IMR-90 (cell line): ENCODE measurements around the gene STIM1. TPM values are rescaled to one million over a fixed set of nuclear protein-coding genes. Genes with fewer than 3 reads are reported as not detected.
A peak's percentile ranks its signal among the peaks of the same experiment; 100 is the strongest.

Experiments
- ATAC-seq: fragments of 200-7000 bp; cut with Tn5 transposase; 2 replicates; pipeline ENCODE4 v1.9.1; 2020; ENCODE audit warnings: low read depth, mild to moderate bottlenecking, moderate library complexity
- BruUV-seq: library from RNA; stranded (reverse); fragments of 400-500 nt; replicated peaks from 2 replicates; lab custom pipeline; 2021; lab: Mats Ljungman, UMichigan
- CTCF ChIA-PET: fragments of 300-600 bp; formaldehyde crosslinking; extraction: SDS; loops from one replicate; lab custom pipeline; 2021; ENCODE audit warnings: antibody characterized with exemption; lab: Yijun Ruan, JAX
- POLR2A ChIA-PET: fragments of 300-600 bp; sonication (Branson Sonifier 250); formaldehyde crosslinking; loops from one replicate; lab custom pipeline; 2022; ENCODE audit warnings: antibody characterized with exemption; ENCODE audit not compliant: unreplicated experiment; lab: Charles Lee
- DNase-seq: peaks from one replicate; pipeline ENCODE4 v3.0.0; 2013
- H2AFZ ChIP-seq: replicated peaks from 2 replicates; pipeline ENCODE3; 2013; ENCODE audit warnings: low read length, mild to moderate bottlenecking; ENCODE audit not compliant: poor library complexity
- H2AK5ac ChIP-seq: 2 replicates; pipeline ENCODE4 v1.6.1; 2013; ENCODE audit warnings: low read depth, low read length, inconsistent platforms
- H2AK9ac ChIP-seq: replicated peaks from 2 replicates; pipeline ENCODE3; 2013; ENCODE audit warnings: mild to moderate bottlenecking, low read depth, low read length, moderate library complexity; ENCODE audit not compliant: poor library complexity
- H2BK120ac ChIP-seq: 2 replicates; pipeline ENCODE4 v1.6.1; 2013; ENCODE audit warnings: low read depth, low read length, inconsistent platforms
- H2BK15ac ChIP-seq: 3 replicates; pipeline ENCODE4 v1.6.1; 2013; ENCODE audit warnings: low read depth, low read length, inconsistent platforms
- H2BK20ac ChIP-seq: 2 replicates; pipeline ENCODE4 v1.6.1; 2013; ENCODE audit warnings: low read depth, mild to moderate bottlenecking, inconsistent platforms, low read length, moderate library complexity
- H2BK5ac ChIP-seq: 2 replicates; pipeline ENCODE4 v1.6.1; 2013; ENCODE audit warnings: mild to moderate bottlenecking, low read depth, low read length, inconsistent platforms; ENCODE audit not compliant: poor library complexity, severe bottlenecking
- H3K14ac ChIP-seq: replicated peaks from 2 replicates; pipeline ENCODE4 v1.6.1; 2013; ENCODE audit warnings: low read depth, low read length, inconsistent platforms
- H3K18ac ChIP-seq: 2 replicates; pipeline ENCODE4 v1.6.1; 2013; ENCODE audit warnings: low read depth, low read length, control low read depth
- H3K23ac ChIP-seq: 2 replicates; pipeline ENCODE4 v1.6.1; 2013; ENCODE audit warnings: low read depth, low read length, inconsistent platforms
- H3K27ac ChIP-seq: 2 replicates; pipeline ENCODE4 v1.5.1; 2013; ENCODE audit warnings: mild to moderate bottlenecking, control low read depth, low read length; ENCODE audit not compliant: insufficient read depth
- H3K27me3 ChIP-seq: 2 replicates; pipeline ENCODE4 v1.6.1; 2013; ENCODE audit warnings: low read length; ENCODE audit not compliant: control insufficient read depth, insufficient read depth
- H3K36me3 ChIP-seq: 2 replicates; pipeline ENCODE4 v1.6.1; 2013; ENCODE audit warnings: low read length, mixed read lengths; ENCODE audit not compliant: control insufficient read depth, insufficient read depth
- H3K4ac ChIP-seq: 2 replicates; pipeline ENCODE4 v1.6.1; 2013; ENCODE audit warnings: low read depth, low read length, inconsistent platforms
- H3K4me1 ChIP-seq: 2 replicates; pipeline ENCODE4 v1.6.1; 2013; ENCODE audit warnings: low read length, mixed read lengths; ENCODE audit not compliant: control insufficient read depth, insufficient read depth
- H3K4me2 ChIP-seq: 2 replicates; pipeline ENCODE4 v1.6.1; 2013; ENCODE audit warnings: low read depth, mild to moderate bottlenecking, control low read depth, low read length, moderate library complexity
- H3K4me3 ChIP-seq: 2 replicates; pipeline ENCODE4 v1.5.1; 2013; ENCODE audit warnings: low read depth, mild to moderate bottlenecking, control low read depth, low read length, moderate library complexity; ENCODE audit not compliant: insufficient read depth
- H3K56ac ChIP-seq: 2 replicates; pipeline ENCODE4 v1.6.1; 2013; ENCODE audit warnings: low read length, inconsistent platforms; ENCODE audit not compliant: insufficient read depth; ENCODE audit errors: extremely low read depth
- H3K79me1 ChIP-seq, 2 experiments: 2 replicates each; pipeline ENCODE4 v1.6.1; 2013; ENCODE audit warnings: low read length in 2 of 2, inconsistent platforms in 1 of 2, low read depth in 1 of 2
- H3K9ac ChIP-seq: 2 replicates; pipeline ENCODE4 v1.6.1; 2013; ENCODE audit warnings: low read depth, low read length, control low read depth
- H3K9me1 ChIP-seq: 2 replicates; pipeline ENCODE4 v1.6.1; 2013; ENCODE audit warnings: low read length, inconsistent platforms; ENCODE audit not compliant: insufficient read depth
- H3K9me3 ChIP-seq: 2 replicates; pipeline ENCODE4 v1.6.1; 2013; ENCODE audit warnings: low read length; ENCODE audit not compliant: control insufficient read depth, insufficient read depth
- H4K20me1 ChIP-seq: 2 replicates; pipeline ENCODE4 v1.6.1; 2013; ENCODE audit warnings: low read length, inconsistent platforms; ENCODE audit not compliant: insufficient read depth
- H4K5ac ChIP-seq: 2 replicates; pipeline ENCODE4 v1.6.1; 2013; ENCODE audit warnings: mild to moderate bottlenecking, low read depth, low read length, control low read depth
- H4K8ac ChIP-seq, 2 experiments: 2 replicates each; pipeline ENCODE4 v1.6.1; 2013; ENCODE audit warnings: low read depth in 2 of 2, low read length in 2 of 2, control low read depth in 1 of 2, inconsistent platforms in 1 of 2
- H4K91ac ChIP-seq: 2 replicates; pipeline ENCODE4 v1.6.1; 2013; ENCODE audit warnings: low read depth, low read length, inconsistent platforms; ENCODE audit not compliant: insufficient read depth
- MAFK ChIP-seq: IDR thresholded peaks from 2 replicates; pipeline ENCODE4 v1.6.1; 2012; ENCODE audit warnings: low read depth, low read length, improper control_type of control experiment
- NFE2L2 ChIP-seq: fragments of 150-350 bp; IDR thresholded peaks from 2 replicates; pipeline ENCODE4 v1.6.1; 2016; ENCODE audit warnings: low read depth, mild to moderate bottlenecking, low read length
- WGBS, 2 experiments: methylation state at CpG; one replicate each; pipeline versions ENCODE4 v1.1.5 to v1.1.7; 2013; ENCODE audit warnings: missing lambda C conversion rate in 2 of 2; ENCODE audit not compliant: insufficient read length in 1 of 2; ENCODE audit errors: extremely low coverage in 2 of 2; 5-methylcytosine and 5-hydroxymethylcytosine counted together
- dilution Hi-C: fragments of 300-500 bp; cut with HindIII; formaldehyde crosslinking; loops from one replicate; pipeline ENCODE4 v1.14.3; 2018; ENCODE audit warnings: low sequenced_read_pairs; ENCODE audit not compliant: unreplicated experiment
- in situ Hi-C: fragments of 300-500 bp; cut with MboI; formaldehyde crosslinking; loops from 3 replicates; pipeline ENCODE4 v1.14.3; 2019; ENCODE audit warnings: low sequenced_read_pairs, inconsistent platforms, mixed read lengths
- intact Hi-C: fragments of 100-400 bp; cut with micrococcal nuclease; formaldehyde crosslinking; loops from 2 replicates; pipeline ENCODE4 v1.10.0; 2022
- polyA plus RNA-seq, 3 experiments: library from polyadenylated mRNA; depleted of rRNA; stranded (reverse); fragments of >200 nt; gene quantifications; 2 replicates each; pipeline ENCODE4 v1.2.3, GENCODE V29; 2012; ENCODE audit warnings: low replicate concordance in 1 of 3
- total RNA-seq: library from RNA; depleted of rRNA; stranded (reverse); fragments of >200 nt; gene quantifications from 2 replicates; pipeline ENCODE4 v1.2.3, GENCODE V29; 2012

STIM1 gene
- total and polyA plus RNA-seq, 2 of the 4 experiments (the other 2 are of a cell fraction), result 17.9 to 23.0 TPM

DNA sequence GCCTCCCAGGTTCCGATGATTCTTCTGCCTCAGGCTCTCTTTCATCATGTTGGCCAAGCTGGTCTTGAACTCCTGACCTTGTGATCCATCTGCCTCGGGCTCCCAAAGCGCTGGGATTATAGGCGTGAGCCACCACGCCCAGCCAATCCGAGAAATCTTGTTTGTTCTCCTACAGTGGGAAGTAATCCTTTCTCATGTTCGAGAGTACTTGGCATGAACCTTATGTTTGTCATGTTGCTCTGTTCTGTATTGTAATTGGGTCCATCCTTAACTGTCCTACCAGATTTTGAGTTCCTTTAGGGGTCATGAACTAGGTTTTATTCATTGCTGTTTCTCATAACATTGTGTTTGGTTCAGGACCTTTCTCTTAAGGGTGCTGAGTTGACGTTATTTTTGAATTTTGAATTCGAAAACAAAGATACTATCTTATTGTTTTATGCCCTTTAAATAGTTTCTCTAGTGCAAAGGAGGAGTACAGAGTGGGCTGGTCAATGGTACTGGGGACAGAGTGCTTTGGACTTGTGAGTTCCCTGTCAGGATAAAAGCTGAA lies 125.7 kb downstream of the STIM1 start:
- TF ChIP-seq NFE2L2, result no peak
- TF ChIP-seq MAFK, result peak; percentile 87
- Histone ChIP-seq H3K14ac (no peak overlapping the region), H3K4me1 (peaks cover 3% of the 10 kb centered on the region; the same call in 1 of the 2 replicates), H4K8ac (no peak overlapping the region), H4K91ac (no peak overlapping the region), H2BK120ac (no peak overlapping the region), H3K36me3 (no peaks in the 10 kb centered on the region), H2AK9ac (no peak overlapping the region), H3K4ac (no peak overlapping the region), H3K18ac (no peak overlapping the region), H3K9me3 (no peaks in the 10 kb centered on the region), H4K20me1 (no peaks in the 10 kb centered on the region), H2BK15ac (no peak overlapping the region), H3K27me3 (no peaks in the 10 kb centered on the region), H3K4me3 (no peak overlapping the region), H2AFZ (no peak overlapping the region), H3K79me1 (no peaks in the 10 kb centered on the region; a peak in 1 of 4 replicates), H3K9me1 (no peaks in the 10 kb centered on the region), H3K56ac (no peak overlapping the region), H3K4me2 (no peak overlapping the region), H2AK5ac (no peak overlapping the region), H4K5ac (no peak overlapping the region), H3K23ac (no peak overlapping the region), H2BK5ac (no peak overlapping the region), H2BK20ac (no peak overlapping the region), H3K9ac (no peak overlapping the region), H3K27ac (no peak overlapping the region)
- ATAC-seq, result no peak
- DNase-seq, result no peak
- no CpG with 5 or more reads among the region's 9 CpGs for WGBS, 2 experiments
- dilution Hi-C loops, result no loop called here
- CTCF ChIA-PET, result no interaction called here
- intact Hi-C loops, result no loop called here
- POLR2A ChIA-PET, result no interaction called here
- BruUV-seq, result no TSS peak
- in situ Hi-C loops, result no loop called here
